Right lobe of liver (tissue), 6 donors: ENCODE data around the gene PSD. TPM values are rescaled to one million over a fixed set of nuclear protein-coding genes. Genes with fewer than 3 reads are reported as not detected.

Source experiments
- ATAC-seq, 4 donors: fragments of 200-7000 bp; cut with Tn5 transposase; one replicate each; pipeline ENCODE4 v1.9.1; 2020; ENCODE audit warnings: mild to moderate bottlenecking in 4 of 4, moderate library complexity in 4 of 4
- DNase-seq, 3 donors: peaks; one replicate each; pipeline ENCODE4 v3.0.0-alpha.2; 2020
- H3K27ac ChIP-seq, 3 donors: fragments of 200-600 bp; one replicate each; pipeline ENCODE4 v1.8.0; 2022
- H3K27me3 ChIP-seq, 2 donors: fragments of 200-600 bp; one replicate each; pipeline ENCODE4 v1.8.0; 2022
- H3K36me3 ChIP-seq, 4 donors: fragments of 200-600 bp; sonication (generic) in 1 of 4; one replicate each; pipeline versions ENCODE4 v1.5.1 to v1.8.0; 2017 to 2022; ENCODE audit warnings: control low read depth in 1 of 4
- H3K4me1 ChIP-seq, 4 donors: fragments of 200-600 bp; sonication (generic) in 1 of 4; one replicate each; pipeline versions ENCODE4 v1.5.1 to v1.8.0; 2017 to 2022; ENCODE audit warnings: control low read depth in 1 of 4
- H3K4me3 ChIP-seq, 3 donors: fragments of 200-600 bp; one replicate each; pipeline ENCODE4 v1.8.0; 2022
- H3K9me3 ChIP-seq, 4 donors: fragments of 200-600 bp; sonication (generic) in 1 of 4; one replicate each; pipeline versions ENCODE4 v1.5.1 to v1.8.0; 2017 to 2022; ENCODE audit warnings: control low read depth in 1 of 4
- CTCF ChIP-seq, 4 donors: fragments of 200-600 bp in 3 of 4; fragments of 450-650 bp in 1 of 4; IDR thresholded peaks; one replicate each; pipeline versions ENCODE4 v1.5.1 to v1.8.0; 2016 to 2022; ENCODE audit warnings: antibody characterized with exemption in 4 of 4, mild to moderate bottlenecking in 2 of 4
- POLR2A ChIP-seq: fragments of 450-650 bp; IDR thresholded peaks from one replicate; pipeline ENCODE4 v1.6.1; 2017; ENCODE audit warnings: antibody characterized with exemption, mild to moderate bottlenecking
- WGBS: methylation state at CpG from one replicate; pipeline ENCODE4 v1.1.6; 2018; ENCODE audit warnings: low coverage, low lambda C conversion rate; ENCODE audit not compliant: insufficient coverage; ENCODE audit errors: missing lambda C conversion rate; 5-methylcytosine and 5-hydroxymethylcytosine counted together
- intact Hi-C, 2 donors: fragments of 100-400 bp; cut with DNase I; formaldehyde crosslinking; loops; one replicate each; pipeline versions ENCODE4 v1.11.2 to v1.14.1; 2022
- total RNA-seq, 6 experiments: library from RNA; depleted of rRNA in 2 of 6; stranded (reverse); fragments of >200 nt in 2 of 6; fragmentation: NEBNext Ultra II Directional in 3 of 6; extraction: Animal tissue kit (Norgen Biotek cat#: 25700) in 3 of 6; gene quantifications; one replicate each; pipeline versions ENCODE4 v1.1.0 to v1.2.4, GENCODE V29; 2016 to 2023
- donor health status: DM: no; HTN: yes; CAD: no.
- donor health status: DM: no; HTN: no; CAD: no.
- donor health status: DM: no; HTN: no; CAD: no.
- donor health status: DM: no; HTN: yes; CAD: no.
- donor health status: DM: no; HTN: yes; CAD: no.

Gene PSD
- total RNA-seq, 6 experiments from 2014 or later, result 0.12 to 4.6 (median 1.3) TPM

DNA sequence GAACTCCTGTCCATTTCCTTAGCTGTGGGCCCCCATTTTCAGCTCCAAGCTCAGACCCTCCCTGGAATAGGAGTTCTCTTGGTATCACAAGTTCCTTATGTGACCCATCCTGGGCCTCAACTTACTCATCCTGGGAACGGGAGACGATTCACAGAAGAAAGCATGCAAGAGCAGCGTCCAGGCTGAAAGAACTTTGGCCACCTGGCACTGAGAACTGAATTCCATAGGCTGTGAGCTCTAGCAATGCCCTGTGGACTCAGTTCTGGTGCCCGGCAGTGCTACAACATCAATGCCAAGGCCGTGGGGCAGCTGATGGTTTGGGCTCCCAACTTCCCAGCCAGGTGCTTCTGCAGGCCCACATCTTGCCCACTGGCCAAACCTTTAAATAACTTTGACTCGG is 17.7 kb upstream of the PSD start:
- intact Hi-C loops, result no loop called here
- 17% methylated on average over 4 of the region's 6 CpGs for WGBS
- no peaks in the 10 kb centered on the region for H3K36me3 ChIP-seq
- peak overlapping the region in 2 of 3 donors; percentile 5 to 33 for H3K27ac ChIP-seq
- ATAC-seq (peak; percentile 60 to 81 (median 78)), DNase-seq (peak; percentile 65 to 85 (median 82))
- no peaks in the 10 kb centered on the region for H3K9me3 ChIP-seq
- peaks cover 0 to 18% (median 5%) of the 10 kb centered on the region in 4 donors for H3K4me1 ChIP-seq
- peak overlapping the region; percentile 43 to 51 (median 43) for H3K4me3 ChIP-seq
- no peaks in the 10 kb centered on the region for H3K27me3 ChIP-seq
- TF ChIP-seq CTCF (IDR thresholded peaks at IDR 0.05) (no peak), POLR2A (peak; percentile 10)

DNA sequence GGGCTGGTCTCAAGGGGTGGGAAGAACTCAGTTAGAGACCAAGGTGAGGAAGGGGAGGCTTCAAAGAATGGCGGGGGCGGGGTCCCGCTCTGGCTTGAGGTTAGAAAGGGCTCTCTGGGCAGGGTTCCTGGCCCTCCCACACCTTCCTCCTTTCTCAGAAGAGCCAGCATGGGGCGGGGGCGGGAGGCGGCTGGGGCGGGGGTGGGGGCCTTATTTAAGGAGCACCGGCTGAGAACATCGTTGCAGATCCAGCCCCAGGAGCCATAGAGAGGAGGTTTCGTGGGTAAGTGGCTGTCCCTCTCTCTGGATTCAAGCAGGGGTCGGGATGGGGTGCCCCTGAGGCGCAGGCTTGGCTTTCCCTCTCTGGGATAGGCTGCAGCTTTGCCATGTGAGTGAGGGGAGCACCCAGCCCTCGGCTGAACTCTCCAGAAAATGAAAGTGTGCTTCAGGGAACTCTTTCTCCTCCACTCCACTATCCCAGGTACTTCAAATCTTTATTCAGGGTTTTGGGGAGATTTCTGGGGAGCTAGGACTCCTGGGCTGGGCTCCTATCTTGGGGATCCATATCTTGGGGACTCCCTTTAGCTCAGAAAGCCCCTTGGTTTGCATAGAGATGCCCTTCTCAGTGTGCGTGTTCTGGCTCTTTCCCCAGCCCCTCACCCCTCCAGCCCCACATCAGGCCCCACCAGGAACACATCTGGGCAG is 17.1 kb upstream of the PSD start:
- intact Hi-C loops, result no loop called here
- Histone ChIP-seq H3K36me3 (no peaks in the 10 kb centered on the region), H3K9me3 (no peaks in the 10 kb centered on the region), H3K27ac (peak overlapping the region; percentile 5 to 54 (median 33)), H3K4me1 (peaks cover 0 to 18% (median 5%) of the 10 kb centered on the region in 4 donors), H3K27me3 (no peaks in the 10 kb centered on the region), H3K4me3 (peak overlapping the region; percentile 43 to 51 (median 43))
- ATAC-seq (peak; percentile 8 to 33 (median 24)), DNase-seq (peak in 1 of 3 donors; percentile 45)
- TF ChIP-seq CTCF (IDR thresholded peaks at IDR 0.05) (no peak), POLR2A (no peak)
- WGBS, result 14% methylated on average over 4 of the region's 14 CpGs

DNA sequence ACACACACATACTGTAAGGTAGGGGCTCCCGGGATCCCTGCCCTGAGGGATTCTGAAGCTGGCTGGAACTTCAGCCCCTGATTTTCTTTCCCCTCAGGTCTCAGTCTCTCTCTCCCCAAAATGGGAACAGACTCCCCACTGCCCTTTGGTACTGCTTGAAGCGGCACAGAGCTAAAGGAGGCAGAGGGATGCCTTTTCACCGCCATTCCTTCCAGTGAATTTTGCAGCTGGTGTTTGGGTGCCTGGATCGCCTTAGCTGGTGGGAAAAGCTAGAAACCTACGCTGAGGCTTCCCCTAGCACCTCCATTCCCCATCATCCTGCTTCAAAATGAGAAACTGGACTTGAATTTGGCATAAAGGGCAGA is 16.5 kb upstream of the PSD start:
- DNase-seq (no peak), ATAC-seq (no peak)
- Histone ChIP-seq H3K27ac (peak overlapping the region in 1 of 3 donors; percentile 54), H3K4me1 (peaks cover 0 to 18% (median 5%) of the 10 kb centered on the region in 4 donors), H3K9me3 (no peaks in the 10 kb centered on the region), H3K27me3 (no peaks in the 10 kb centered on the region), H3K4me3 (peak overlapping the region in 2 of 3 donors; percentile 43 to 51), H3K36me3 (no peaks in the 10 kb centered on the region)
- intact Hi-C loops, result no loop called here
- TF ChIP-seq CTCF (IDR thresholded peaks at IDR 0.05), result no peak
- TF ChIP-seq POLR2A, result no peak
- WGBS, result 54% methylated on average over 2 of the region's 5 CpGs

- TF ChIP-seq POLR2A (no peak), CTCF (IDR thresholded peaks at IDR 0.05) (no peak)
- Histone ChIP-seq H3K27ac (peak overlapping the region in 1 of 3 donors; percentile 54), H3K4me3 (no peak overlapping the region), H3K27me3 (no peaks in the 10 kb centered on the region), H3K4me1 (peaks cover 0 to 18% (median 5%) of the 10 kb centered on the region in 4 donors), H3K9me3 (no peaks in the 10 kb centered on the region), H3K36me3 (no peaks in the 10 kb centered on the region)
- DNase-seq (no peak), ATAC-seq (peak in 1 of 4 donors; percentile 43)
- intact Hi-C loops, result no loop called here
- WGBS, result 31% methylated on average over 9 of the region's 9 CpGs
Measured at GRCh38 chr10:102434394-102435132, 16.0 kb upstream of the PSD start.
